HG02943 (cell line): ENCODE results near the gene KAT14.
"Not testable (repeated sequence)": the region's sequence is repeated elsewhere in the genome, so short reads cannot be mapped to it uniquely, and the experiment has no call there.

Experiments
- ATAC-seq: cut with Tn5 transposase; IDR thresholded peaks from one replicate; pipeline ENCODE4 v1.9.1; 2021; ENCODE audit warnings: mild to moderate bottlenecking, low read depth, moderate library complexity; ENCODE audit not compliant: unreplicated experiment

Gene KAT14

DNA sequence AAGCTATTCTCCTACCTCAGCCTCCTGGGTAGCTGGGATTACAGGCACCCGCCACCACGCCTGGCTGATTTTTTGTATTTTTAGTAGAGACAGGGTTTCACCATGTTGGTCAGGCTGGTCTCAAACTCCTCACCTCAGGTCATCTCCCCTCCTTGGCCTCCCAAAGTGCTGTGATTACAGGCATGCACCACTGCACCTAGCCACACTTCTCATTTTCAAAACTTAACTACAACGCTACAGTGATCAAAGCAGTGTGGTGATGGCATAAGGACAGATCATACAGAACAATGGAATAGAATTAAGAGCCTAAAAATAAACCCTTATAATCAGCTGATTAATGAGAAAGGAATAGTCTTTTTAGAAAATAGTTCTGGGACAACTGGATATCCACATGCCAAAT lies 66.0 kb downstream of the KAT14 start:
- not testable (repeated sequence) for ATAC-seq

DNA sequence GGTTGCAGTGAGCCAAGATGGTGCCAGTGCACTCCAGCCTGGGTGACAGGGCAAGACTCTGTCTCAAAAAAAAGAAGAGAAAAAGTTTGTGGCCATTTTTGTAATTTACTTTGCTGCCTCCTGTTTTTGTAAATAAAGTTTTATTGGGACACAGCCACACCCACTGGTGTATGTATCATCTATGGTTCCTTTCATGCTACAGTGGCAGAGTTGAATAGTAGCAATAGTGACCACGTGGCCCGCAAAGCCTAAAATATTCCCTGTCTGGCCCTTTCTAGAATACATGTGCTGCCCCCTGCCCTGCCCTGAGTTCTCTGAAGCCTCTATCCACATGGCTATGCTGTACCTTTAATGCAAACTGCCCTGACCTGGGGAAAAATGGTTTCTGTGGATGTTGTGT lies 75.3 kb downstream of the KAT14 start:
- ATAC-seq: no peak

DNA sequence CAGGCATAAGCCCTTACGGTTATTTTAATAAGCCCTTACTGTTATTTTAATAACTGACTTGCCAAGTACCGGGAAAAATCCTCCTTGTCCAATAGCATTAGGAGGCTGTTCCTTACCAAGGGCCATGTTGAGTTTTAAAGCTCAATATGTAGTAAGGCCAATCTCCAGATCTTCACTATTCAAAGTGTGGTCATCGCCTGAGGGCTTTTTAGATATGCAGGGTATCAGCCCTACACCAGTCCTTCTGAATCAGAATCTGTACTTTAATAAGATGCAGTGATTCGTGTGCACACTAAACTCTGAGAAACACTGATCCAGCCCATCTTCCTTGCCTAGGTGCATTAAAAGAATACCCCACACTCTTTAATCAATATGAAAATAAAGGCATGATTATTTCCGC lies 77.9 kb downstream of the KAT14 start:
- ATAC-seq: no peak

DNA sequence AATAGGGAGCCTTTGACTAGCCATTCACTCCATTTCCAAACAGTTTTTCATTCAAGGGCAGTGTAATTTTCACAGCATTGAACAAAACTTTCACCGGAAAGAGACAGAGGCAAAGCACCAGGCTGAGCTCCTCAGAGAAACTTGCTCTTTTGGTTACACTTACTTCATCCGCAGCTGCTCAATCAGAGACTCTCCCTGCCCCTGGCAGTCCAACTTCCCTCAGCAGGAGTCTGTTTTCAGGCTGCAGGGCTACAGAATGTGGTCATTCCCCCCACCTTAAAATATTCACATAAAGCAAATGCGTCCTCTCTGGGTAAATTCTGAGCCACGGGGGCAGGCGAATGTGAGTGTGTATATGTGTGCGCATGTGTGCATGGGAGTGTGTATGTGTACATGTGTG lies 80.6 kb downstream of the KAT14 start:
- no peak for ATAC-seq

DNA sequence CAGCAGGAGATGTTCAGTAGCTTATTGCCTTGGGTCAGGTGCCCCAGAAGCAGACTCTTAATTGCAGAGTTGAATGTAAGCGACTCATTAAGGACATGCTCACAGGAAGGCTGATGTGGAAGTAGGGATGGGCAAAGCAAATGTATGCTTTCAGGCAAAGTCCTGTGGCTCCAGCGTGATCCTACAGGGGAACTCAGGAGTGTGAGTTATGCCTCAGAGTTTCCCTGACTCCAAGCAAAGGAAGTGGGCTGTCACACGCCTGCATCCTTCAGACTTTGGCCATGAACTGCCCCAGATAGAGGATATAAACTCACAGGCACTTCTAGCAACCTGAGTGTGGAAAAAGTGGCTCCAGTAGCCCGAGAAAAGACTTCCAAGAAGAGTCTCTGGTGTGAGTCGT lies 85.7 kb downstream of the KAT14 start:
- no peak for ATAC-seq

DNA sequence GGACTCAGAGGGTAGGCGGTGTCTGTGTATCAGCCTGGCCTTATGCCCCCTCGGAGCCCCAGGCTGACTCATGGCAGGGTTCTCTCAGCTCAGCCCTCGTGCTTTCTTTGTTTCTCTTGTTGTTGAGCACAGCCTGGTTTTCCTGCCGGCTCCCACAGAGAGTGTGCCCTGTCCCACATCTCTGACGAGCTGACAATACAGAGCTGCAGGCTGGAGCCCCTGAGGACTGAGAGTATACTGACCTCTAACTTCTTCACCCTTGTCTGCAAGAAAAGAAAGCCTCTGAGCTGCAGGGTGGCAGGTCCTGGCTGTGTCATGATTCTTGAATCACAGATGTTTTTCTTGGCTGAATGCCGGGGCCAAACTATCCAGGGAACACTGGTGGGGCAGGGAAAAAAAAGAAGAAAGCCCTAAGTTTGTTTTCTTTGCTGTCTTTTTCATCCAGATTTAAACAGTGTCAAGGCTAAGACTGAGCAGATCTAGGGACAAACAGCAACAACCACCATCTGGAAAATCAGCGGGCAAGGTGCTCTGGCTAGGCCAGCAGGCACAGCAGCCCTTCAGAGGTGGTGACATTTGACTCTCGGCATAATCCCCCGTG lies 87.4 kb downstream of the KAT14 start:
- no peak for ATAC-seq

DNA sequence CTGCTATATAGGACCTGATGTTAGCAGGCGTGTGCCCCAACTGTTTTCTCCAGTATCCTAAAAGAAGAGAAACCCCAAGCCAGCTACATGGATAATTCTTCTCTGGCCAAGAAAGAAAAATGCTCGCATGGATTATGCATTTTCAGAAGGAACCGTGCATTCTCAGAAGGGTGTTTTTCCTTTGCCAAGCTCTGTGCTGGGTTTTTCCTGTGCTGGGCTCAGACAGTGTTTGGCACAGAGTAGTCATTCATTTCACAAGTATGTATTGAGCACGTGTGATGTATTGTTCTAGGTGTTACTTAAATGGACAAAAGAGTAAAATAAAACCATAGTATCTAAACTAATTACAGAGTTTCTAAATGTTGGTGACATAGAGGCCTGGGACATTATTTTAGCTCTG lies 88.0 kb downstream of the KAT14 start:
- ATAC-seq: no peak

DNA sequence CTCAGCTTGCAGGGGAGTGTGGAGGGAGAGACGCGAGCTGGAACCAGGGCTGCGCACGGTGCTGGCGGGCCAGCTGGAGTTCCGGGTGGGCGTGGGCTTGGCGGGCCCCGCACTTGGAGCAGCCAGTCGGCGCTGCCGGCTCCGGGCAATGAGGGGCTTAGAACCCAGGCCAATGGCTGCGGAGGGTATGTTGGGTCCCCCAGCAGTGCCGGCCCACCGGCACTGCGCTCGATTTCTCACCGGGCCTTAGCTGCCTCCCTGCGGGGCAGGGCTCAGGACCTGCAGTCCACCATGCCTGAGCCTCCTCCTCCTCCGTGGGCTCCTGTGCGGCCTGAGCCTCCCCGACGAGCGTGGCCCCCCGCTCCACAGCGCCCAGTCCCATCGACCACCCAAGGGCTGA lies 89.1 kb downstream of the KAT14 start:
- not testable (repeated sequence) for ATAC-seq

DNA sequence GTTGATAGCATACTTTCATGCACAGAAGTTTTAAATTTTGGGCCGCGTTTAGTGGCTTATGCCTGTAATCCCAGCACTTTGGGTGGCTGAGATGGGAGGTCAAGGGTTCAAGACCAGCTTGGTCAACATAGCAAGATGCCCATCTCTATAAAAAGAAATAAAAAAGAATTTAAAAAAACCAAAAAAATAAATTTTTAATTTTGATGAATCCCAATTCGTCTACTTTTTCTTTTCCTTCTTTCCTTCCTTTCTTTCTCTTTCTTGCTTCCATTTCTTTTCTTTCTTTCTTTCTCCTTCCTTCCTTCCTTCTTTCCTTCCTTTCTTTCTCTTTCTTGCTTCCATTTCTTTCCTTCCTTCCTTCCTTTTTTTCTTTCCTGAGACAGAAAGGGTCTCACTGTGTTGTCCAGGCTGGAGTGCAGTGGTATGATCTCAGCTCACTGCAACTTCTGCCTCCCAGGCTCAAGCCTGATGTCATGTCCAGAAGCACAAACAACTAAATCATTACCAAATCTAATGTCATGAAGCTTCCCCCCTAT lies 95.8 kb downstream of the KAT14 start:
- no peak for ATAC-seq
